DLD1 (cell line): ENCODE measurements around the gene CYP3A5.

ENCODE experiments used
- in situ Hi-C: cut with HindIII; loops from 2 replicates; pipeline ENCODE4 v1.10.0; 2017; ENCODE audit warnings: low sequenced_read_pairs

CYP3A5 gene

GRCh38 chr7:99616359-99617191 lies 63.2 kb downstream of the CYP3A5 start, which contains the start of gene ZSCAN25:
Gene ZSCAN25, plus strand, starts transcription at chr7:99616946. Its CDS starts 2,661 bp downstream, at chr7:99619607.
- in situ Hi-C loops = no loop called here

- in situ Hi-C loops = no loop called here
Observed at GRCh38 chr7:99615989-99616358, 63.8 kb downstream of the CYP3A5 start.

- in situ Hi-C loops = no loop called here
Observed at GRCh38 chr7:99614495-99614894, 65.3 kb downstream of the CYP3A5 start.

- in situ Hi-C loops = no loop called here
Observed at GRCh38 chr7:99607548-99607947, 72.2 kb downstream of the CYP3A5 start.

- in situ Hi-C loops = no loop called here
Observed at GRCh38 chr7:99606531-99606930, 73.3 kb downstream of the CYP3A5 start.

GRCh38 chr7:99605527-99605926 lies 74.3 kb downstream of the CYP3A5 start:
- in situ Hi-C loops = no loop called here

- in situ Hi-C loops = no loop called here
Observed at GRCh38 chr7:99601656-99602310, 78.0 kb downstream of the CYP3A5 start.

GRCh38 chr7:99599836-99600235 lies 80.0 kb downstream of the CYP3A5 start:
- in situ Hi-C loops = no loop called here
